HUES6 (cell line): ENCODE data around the gene CHRNA7.
"Not testable (repeated sequence)": the region's sequence is repeated elsewhere in the genome, so short reads cannot be mapped to it uniquely, and the experiment has no call there.

Source experiments
- H3K27ac ChIP-seq: 2 replicates; pipeline ENCODE4 v1.7.0; 2013; ENCODE audit warnings: low read depth, mild to moderate bottlenecking, low read length, inconsistent platforms
- H3K27me3 ChIP-seq: 2 replicates; pipeline ENCODE4 v1.6.1; 2013; ENCODE audit warnings: low read length; ENCODE audit not compliant: control insufficient read depth, insufficient read depth
- H3K36me3 ChIP-seq: 2 replicates; pipeline ENCODE4 v1.6.1; 2013; ENCODE audit warnings: low read length; ENCODE audit not compliant: control insufficient read depth, insufficient read depth
- H3K4me1 ChIP-seq: 2 replicates; pipeline ENCODE4 v1.6.1; 2013; ENCODE audit warnings: low read length; ENCODE audit not compliant: control insufficient read depth, insufficient read depth
- H3K4me3 ChIP-seq: 2 replicates; pipeline ENCODE4 v1.5.1; 2013; ENCODE audit warnings: low read depth, low read length
- H3K9ac ChIP-seq: one replicate; pipeline ENCODE4 v1.6.1; 2013; ENCODE audit warnings: mild to moderate bottlenecking, low read length
- H3K9me3 ChIP-seq: 2 replicates; pipeline ENCODE4 v1.6.1; 2013; ENCODE audit warnings: low read depth, low read length; ENCODE audit not compliant: control insufficient read depth, insufficient read depth

The CHRNA7 gene

GRCh38 chr15:32148833-32149555 is 118.7 kb downstream of the CHRNA7 start:
- Histone ChIP-seq H3K4me1 (peaks cover 16% of the 10 kb centered on the region), H3K9ac (no peak overlapping the region), H3K27me3 (no peaks in the 10 kb centered on the region), H3K27ac (no peak overlapping the region), H3K4me3 (no peak overlapping the region), H3K36me3 (no peaks in the 10 kb centered on the region), H3K9me3 (no peaks in the 10 kb centered on the region)

GRCh38 chr15:32152574-32152973 is 122.3 kb downstream of the CHRNA7 start:
- Histone ChIP-seq H3K9me3 (no peaks in the 10 kb centered on the region), H3K27me3 (no peaks in the 10 kb centered on the region), H3K4me3 (no peak overlapping the region), H3K9ac (no peak overlapping the region), H3K4me1 (peaks cover 16% of the 10 kb centered on the region), H3K36me3 (no peaks in the 10 kb centered on the region), H3K27ac (no peak overlapping the region)

GRCh38 chr15:32153868-32154623 is 123.7 kb downstream of the CHRNA7 start:
- not testable (repeated sequence) for H3K27ac ChIP-seq, H3K9ac ChIP-seq, H3K27me3 ChIP-seq, H3K4me3 ChIP-seq, H3K9me3 ChIP-seq, H3K36me3 ChIP-seq
- H3K4me1 ChIP-seq = peaks cover 16% of the 10 kb centered on the region

GRCh38 chr15:32162143-32162542 is 131.8 kb downstream of the CHRNA7 start:
- H3K36me3 ChIP-seq, H3K9ac ChIP-seq, H3K27me3 ChIP-seq, H3K4me3 ChIP-seq, H3K9me3 ChIP-seq, H3K4me1 ChIP-seq, H3K27ac ChIP-seq: not testable (repeated sequence)

- not testable (repeated sequence) for H3K4me1 ChIP-seq, H3K36me3 ChIP-seq, H3K27ac ChIP-seq, H3K27me3 ChIP-seq, H3K4me3 ChIP-seq, H3K9ac ChIP-seq, H3K9me3 ChIP-seq
Measured at GRCh38 chr15:32164065-32164464, 133.8 kb downstream of the CHRNA7 start.

- H3K4me1 ChIP-seq, H3K36me3 ChIP-seq, H3K4me3 ChIP-seq, H3K9me3 ChIP-seq, H3K27ac ChIP-seq, H3K27me3 ChIP-seq, H3K9ac ChIP-seq: not testable (repeated sequence)
Measured at GRCh38 chr15:32164747-32165146, 134.4 kb downstream of the CHRNA7 start.

- H3K4me1 ChIP-seq, H3K9ac ChIP-seq, H3K4me3 ChIP-seq, H3K36me3 ChIP-seq, H3K9me3 ChIP-seq, H3K27ac ChIP-seq, H3K27me3 ChIP-seq: not testable (repeated sequence)
Measured at GRCh38 chr15:32165775-32166174, 135.5 kb downstream of the CHRNA7 start.

- H3K4me1 ChIP-seq, H3K36me3 ChIP-seq, H3K9me3 ChIP-seq, H3K27ac ChIP-seq, H3K27me3 ChIP-seq, H3K4me3 ChIP-seq, H3K9ac ChIP-seq: not testable (repeated sequence)
Measured at GRCh38 chr15:32166270-32166669, 136.0 kb downstream of the CHRNA7 start.

- not testable (repeated sequence) for H3K4me3 ChIP-seq
Measured at GRCh38 chr15:32167913-32168312, 137.6 kb downstream of the CHRNA7 start.

GRCh38 chr15:32180579-32180978 is 150.3 kb downstream of the CHRNA7 start:
- not testable (repeated sequence) for H3K9ac ChIP-seq, H3K9me3 ChIP-seq, H3K27me3 ChIP-seq, H3K4me3 ChIP-seq, H3K36me3 ChIP-seq, H3K4me1 ChIP-seq, H3K27ac ChIP-seq

More at GRCh38 chr15:32167913-32168312, 137.6 kb downstream of the CHRNA7 start:
- not testable (repeated sequence) for H3K27ac ChIP-seq, H3K27me3 ChIP-seq, H3K9ac ChIP-seq, H3K4me1 ChIP-seq, H3K36me3 ChIP-seq, H3K9me3 ChIP-seq

- H3K27me3 ChIP-seq, H3K4me3 ChIP-seq, H3K9me3 ChIP-seq, H3K36me3 ChIP-seq, H3K4me1 ChIP-seq, H3K27ac ChIP-seq, H3K9ac ChIP-seq: not testable (repeated sequence)
Measured at GRCh38 chr15:32193780-32194179, 163.5 kb downstream of the CHRNA7 start.
